OCI-LY1 (cell line): ENCODE results near the gene DRICH1.

Experiments
- H2AFZ ChIP-seq: fragments of 200-600 bp; sonication (generic), shearing (Covaris generic); 2 replicates; pipeline ENCODE4 v1.6.0; 2014; ENCODE audit warnings: antibody characterized with exemption, mild to moderate bottlenecking, low read length
- H3F3A ChIP-seq: fragments of 200-600 bp; sonication (generic), shearing (Covaris generic); 2 replicates; pipeline ENCODE4 v1.6.0; 2014; ENCODE audit warnings: mild to moderate bottlenecking, antibody characterized with exemption, low read length, moderate library complexity; ENCODE audit not compliant: insufficient read depth
- H3K27ac ChIP-seq: fragments of 200-600 bp; sonication (generic); 2 replicates; pipeline ENCODE4 v1.5.1; 2014; ENCODE audit warnings: low read length, mixed run types, mild to moderate bottlenecking, low read depth; ENCODE audit not compliant: poor library complexity, severe bottlenecking
- H3K27me3 ChIP-seq: fragments of 200-600 bp; sonication (generic); 2 replicates; pipeline ENCODE4 v1.6.0; 2014; ENCODE audit warnings: antibody characterized with exemption, mild to moderate bottlenecking, low read length, moderate library complexity; ENCODE audit not compliant: insufficient read depth
- H3K36me3 ChIP-seq: fragments of 200-600 bp; sonication (generic); 2 replicates; pipeline ENCODE4 v1.6.1; 2014; ENCODE audit warnings: mild to moderate bottlenecking, antibody characterized with exemption, low read length, moderate library complexity, mixed read lengths; ENCODE audit not compliant: insufficient read depth
- H3K4me1 ChIP-seq: fragments of 200-600 bp; sonication (generic); 2 replicates; pipeline ENCODE4 v1.5.1; 2014; ENCODE audit warnings: mild to moderate bottlenecking, low read length, moderate library complexity; ENCODE audit not compliant: insufficient read depth, severe bottlenecking
- H3K4me2 ChIP-seq: fragments of 200-600 bp; sonication (generic), shearing (Covaris generic); 2 replicates; pipeline ENCODE4 v1.6.1; 2014; ENCODE audit warnings: low read length
- H3K4me3 ChIP-seq: fragments of 200-600 bp; sonication (generic); 2 replicates; pipeline ENCODE4 v1.5.1; 2014; ENCODE audit warnings: low read length, low read depth, mild to moderate bottlenecking, mixed read lengths; ENCODE audit not compliant: poor library complexity, severe bottlenecking
- H3K79me2 ChIP-seq: fragments of 200-600 bp; shearing (Covaris generic); 2 replicates; pipeline ENCODE4 v1.6.1; 2016; ENCODE audit warnings: mixed run types, low read length, mixed read lengths; ENCODE audit not compliant: insufficient read depth
- H3K9ac ChIP-seq: fragments of 200-600 bp; sonication (generic), shearing (Covaris generic); 2 replicates; pipeline ENCODE4 v1.6.1; 2014; ENCODE audit warnings: mild to moderate bottlenecking, low read length, mixed read lengths
- H3K9me2 ChIP-seq: fragments of 200-600 bp; sonication (generic), shearing (Covaris generic); 2 replicates; pipeline ENCODE4 v1.6.1; 2014; ENCODE audit warnings: low read depth, mild to moderate bottlenecking, low read length, mixed read lengths
- H3K9me3 ChIP-seq: fragments of 200-600 bp; shearing (Covaris generic); 2 replicates; pipeline ENCODE4 v1.6.1; 2014; ENCODE audit warnings: low read length, mixed read lengths
- H4K20me1 ChIP-seq: fragments of 200-600 bp; sonication (generic), shearing (Covaris generic); 2 replicates; pipeline ENCODE4 v1.6.0; 2016; ENCODE audit warnings: mild to moderate bottlenecking, low read length; ENCODE audit not compliant: insufficient read depth
- EZH2 ChIP-seq: fragments of 200-600 bp; sonication (generic), shearing (Covaris generic); IDR thresholded peaks from 2 replicates; pipeline ENCODE4 v1.8.0; 2017; ENCODE audit warnings: borderline replicate concordance, mixed run types, mild to moderate bottlenecking, antibody characterized with exemption, low read length, moderate library complexity, mixed read lengths
- TF ChIP-seq, protein P1 (sequence below): fragments of 200-600 bp; sonication (generic), shearing (Covaris generic); IDR thresholded peaks from 2 replicates; pipeline ENCODE4 v1.5.1; 2017; ENCODE audit warnings: mild to moderate bottlenecking, antibody characterized with exemption, low read length, moderate library complexity, mixed read lengths

DRICH1 gene

DNA sequence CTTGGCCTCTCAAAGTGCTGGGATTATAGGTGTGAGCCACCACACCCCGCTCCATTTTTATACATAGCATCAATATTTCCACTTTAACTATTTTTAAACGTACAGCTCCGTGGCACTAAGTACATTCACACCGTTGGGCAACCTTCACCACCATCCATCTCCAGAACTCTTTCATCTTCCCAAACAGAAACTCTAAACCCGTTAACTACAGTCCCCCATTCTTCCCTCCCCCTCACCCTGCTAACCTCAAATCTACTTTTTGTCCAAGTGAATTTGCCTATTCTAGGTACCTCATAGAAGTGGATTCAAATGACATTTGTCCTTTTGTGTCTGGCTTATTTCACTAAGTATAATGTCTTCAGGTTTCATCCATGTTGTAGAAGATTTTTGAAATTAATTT, 55.4 kb downstream of the DRICH1 start:
- H3K4me1 ChIP-seq, result no peaks in the 10 kb centered on the region
- no peaks in the 10 kb centered on the region for H4K20me1 ChIP-seq
- no peaks in the 10 kb centered on the region for H3K9me2 ChIP-seq
- no peak overlapping the region for H3K9ac ChIP-seq
- TF ChIP-seq EZH2, result no peak
- TF ChIP-seq, protein P1, sequence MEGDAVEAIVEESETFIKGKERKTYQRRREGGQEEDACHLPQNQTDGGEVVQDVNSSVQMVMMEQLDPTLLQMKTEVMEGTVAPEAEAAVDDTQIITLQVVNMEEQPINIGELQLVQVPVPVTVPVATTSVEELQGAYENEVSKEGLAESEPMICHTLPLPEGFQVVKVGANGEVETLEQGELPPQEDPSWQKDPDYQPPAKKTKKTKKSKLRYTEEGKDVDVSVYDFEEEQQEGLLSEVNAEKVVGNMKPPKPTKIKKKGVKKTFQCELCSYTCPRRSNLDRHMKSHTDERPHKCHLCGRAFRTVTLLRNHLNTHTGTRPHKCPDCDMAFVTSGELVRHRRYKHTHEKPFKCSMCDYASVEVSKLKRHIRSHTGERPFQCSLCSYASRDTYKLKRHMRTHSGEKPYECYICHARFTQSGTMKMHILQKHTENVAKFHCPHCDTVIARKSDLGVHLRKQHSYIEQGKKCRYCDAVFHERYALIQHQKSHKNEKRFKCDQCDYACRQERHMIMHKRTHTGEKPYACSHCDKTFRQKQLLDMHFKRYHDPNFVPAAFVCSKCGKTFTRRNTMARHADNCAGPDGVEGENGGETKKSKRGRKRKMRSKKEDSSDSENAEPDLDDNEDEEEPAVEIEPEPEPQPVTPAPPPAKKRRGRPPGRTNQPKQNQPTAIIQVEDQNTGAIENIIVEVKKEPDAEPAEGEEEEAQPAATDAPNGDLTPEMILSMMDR, result no peak
- H3K4me2 ChIP-seq, result no peak overlapping the region
- no peaks in the 10 kb centered on the region for H3K36me3 ChIP-seq
- no peaks in the 10 kb centered on the region for H3F3A ChIP-seq
- H3K27me3 ChIP-seq, result peaks cover 5% of the 10 kb centered on the region; the same call in 1 of the 2 replicates
- H3K9me3 ChIP-seq, result no peaks in the 10 kb centered on the region
- H3K79me2 ChIP-seq, result no peaks in the 10 kb centered on the region
- no peak overlapping the region for H3K27ac ChIP-seq
- H2AFZ ChIP-seq, result no peak overlapping the region
- no peak overlapping the region for H3K4me3 ChIP-seq

DNA sequence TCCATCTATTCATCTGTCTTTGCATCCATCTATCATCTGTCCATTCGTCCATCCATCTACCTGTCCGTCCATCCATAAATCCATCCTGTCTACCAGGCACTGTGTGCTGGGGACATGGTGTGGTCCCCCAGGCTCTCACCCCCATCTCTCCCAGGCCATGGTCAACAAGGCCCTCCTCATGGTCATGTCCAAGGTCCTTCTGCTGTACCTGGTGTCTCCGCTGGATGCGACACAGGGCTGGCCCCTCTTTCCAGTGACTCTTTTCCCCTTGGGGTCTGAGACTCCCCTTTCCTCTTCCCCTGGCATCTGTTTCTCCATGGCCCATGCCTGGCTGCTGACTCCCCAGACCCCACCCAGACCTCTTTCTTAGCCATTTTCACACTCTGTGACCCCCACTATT, 56.5 kb downstream of the DRICH1 start:
- Histone ChIP-seq H4K20me1 (no peaks in the 10 kb centered on the region), H3K4me1 (no peaks in the 10 kb centered on the region), H3K27me3 (peaks cover 7% of the 10 kb centered on the region; the same call in 1 of the 2 replicates), H3K79me2 (no peaks in the 10 kb centered on the region), H3K4me2 (no peak overlapping the region), H3K9me2 (no peaks in the 10 kb centered on the region), H3K9me3 (no peaks in the 10 kb centered on the region), H3K27ac (no peak overlapping the region), H3F3A (no peaks in the 10 kb centered on the region), H3K4me3 (no peak overlapping the region), H3K36me3 (no peaks in the 10 kb centered on the region), H3K9ac (no peak overlapping the region), H2AFZ (no peak overlapping the region)
- TF ChIP-seq, protein P1, result no peak
- no peak for TF ChIP-seq EZH2

DNA sequence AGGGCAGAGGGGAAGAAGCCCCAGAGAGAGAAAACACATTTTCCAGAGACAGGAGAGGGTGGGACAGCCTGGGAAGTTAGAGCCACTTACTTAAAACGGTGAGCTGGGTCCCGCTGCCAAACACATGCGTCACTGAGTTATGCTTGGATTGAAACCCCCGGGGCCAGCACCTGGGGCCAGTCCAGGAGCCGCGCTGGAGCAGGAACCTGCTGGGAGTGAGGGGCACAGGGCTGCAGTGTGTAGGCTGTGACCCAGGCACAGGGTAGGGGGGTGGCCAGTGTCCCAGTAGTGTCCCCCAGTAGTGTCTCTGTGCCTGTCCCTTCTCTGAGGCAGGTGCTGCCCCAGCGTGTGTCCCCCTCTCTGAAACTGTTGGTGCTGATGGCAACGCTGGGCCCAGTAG, 57.2 kb downstream of the DRICH1 start:
- no peaks in the 10 kb centered on the region for H4K20me1 ChIP-seq
- no peaks in the 10 kb centered on the region for H3K79me2 ChIP-seq
- H3K4me3 ChIP-seq, result no peak overlapping the region
- H3K9me3 ChIP-seq, result no peaks in the 10 kb centered on the region
- peaks cover 7% of the 10 kb centered on the region; the same call in 1 of the 2 replicates for H3K27me3 ChIP-seq
- H3K27ac ChIP-seq, result no peak overlapping the region
- H3K4me2 ChIP-seq, result no peak overlapping the region
- no peaks in the 10 kb centered on the region for H3K36me3 ChIP-seq
- TF ChIP-seq EZH2, result no peak
- TF ChIP-seq, protein P1, result no peak
- no peaks in the 10 kb centered on the region for H3F3A ChIP-seq
- no peak overlapping the region for H2AFZ ChIP-seq
- H3K9ac ChIP-seq, result no peak overlapping the region
- no peaks in the 10 kb centered on the region for H3K9me2 ChIP-seq
- H3K4me1 ChIP-seq, result no peaks in the 10 kb centered on the region
